NCI-H1105 treated with DMSO at 0.1 percent for 48 hours (cell line): ENCODE measurements around the gene NAA60.
A peak's percentile ranks its signal among the peaks of the same experiment; 100 is the strongest.

Experiments
- DNase-seq: peaks from one replicate; lab custom pipeline; 2025; lab: John Stamatoyannopoulos, UW

Gene NAA60

DNA sequence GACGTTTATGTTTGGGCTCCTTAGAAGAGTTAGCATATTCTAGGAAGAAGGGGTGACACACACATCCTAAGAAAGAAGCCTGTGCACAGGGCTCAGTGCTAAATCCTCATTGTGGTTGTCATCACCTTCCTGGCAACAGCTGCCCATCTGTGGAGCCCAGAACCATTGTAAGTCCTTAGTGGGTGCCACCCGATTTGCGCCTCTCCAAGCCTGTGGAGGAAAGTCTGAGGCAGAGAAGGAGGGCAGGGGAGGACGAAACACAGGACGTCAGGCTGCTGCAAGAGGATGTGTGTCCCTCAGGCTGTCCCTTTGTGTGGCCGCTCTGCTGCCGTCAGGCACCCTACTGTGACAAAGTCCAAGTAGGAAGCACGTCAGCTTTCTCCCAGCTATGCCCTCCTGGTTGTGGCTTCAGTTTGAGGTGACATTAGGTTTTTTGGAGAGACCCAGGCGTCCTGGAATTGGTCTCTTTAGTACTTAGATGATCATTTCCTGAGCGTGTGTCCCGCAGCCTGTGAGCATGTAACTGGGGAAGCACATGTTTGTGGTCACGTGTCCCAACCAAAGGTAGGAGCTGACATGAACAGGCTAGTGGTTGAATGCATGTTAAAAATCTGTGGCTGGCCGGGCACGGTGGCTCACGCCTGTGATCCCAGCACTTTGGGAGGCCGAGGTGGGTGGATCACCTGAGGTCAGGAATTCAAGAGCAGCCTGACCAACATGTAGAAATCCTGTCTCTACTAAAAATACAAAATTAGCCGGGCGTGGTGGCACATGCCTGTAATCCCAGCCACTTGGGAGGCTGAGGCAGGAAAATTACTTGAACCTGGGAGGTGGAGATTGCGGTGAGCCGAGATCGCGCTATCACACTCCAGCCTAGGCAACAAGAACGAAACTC is 68.1 kb downstream of the NAA60 start:
- DNase-seq = no peak

DNA sequence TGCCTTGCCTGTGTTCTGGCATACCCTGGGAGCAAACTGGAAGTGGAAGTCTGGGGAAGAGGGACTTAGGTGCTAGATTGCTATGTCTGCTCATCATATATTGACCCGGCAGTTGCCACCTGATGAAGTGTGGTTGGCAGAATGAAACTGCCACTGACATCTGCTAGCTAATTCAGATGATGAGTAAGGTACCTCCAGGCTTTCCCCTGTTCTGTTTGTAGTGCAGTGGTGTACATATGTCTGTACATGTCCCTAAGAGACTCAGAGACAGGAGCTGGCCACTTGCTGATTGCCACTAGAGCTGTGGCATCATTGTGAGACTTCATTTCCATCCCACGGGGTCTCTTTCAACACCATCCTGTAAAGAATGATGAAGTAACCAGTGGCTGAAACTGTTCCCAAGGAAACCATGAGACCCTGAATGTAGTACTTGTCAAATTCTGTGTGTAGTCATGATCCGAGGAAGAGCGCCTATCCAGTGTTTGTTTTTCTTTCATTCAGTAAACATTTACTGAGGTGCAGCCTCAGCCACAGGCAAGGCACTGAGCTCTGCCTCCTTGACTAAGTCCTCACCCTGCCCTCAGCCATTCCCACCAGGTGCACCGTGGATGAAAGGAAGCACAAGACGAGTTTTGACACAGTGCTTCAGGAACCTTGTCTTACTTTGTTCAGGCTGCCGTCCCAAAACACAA is 70.6 kb downstream of the NAA60 start:
- DNase-seq = no peak

GRCh38 chr16:3514621-3515020 is 71.1 kb downstream of the NAA60 start:
- no peak for DNase-seq

DNA sequence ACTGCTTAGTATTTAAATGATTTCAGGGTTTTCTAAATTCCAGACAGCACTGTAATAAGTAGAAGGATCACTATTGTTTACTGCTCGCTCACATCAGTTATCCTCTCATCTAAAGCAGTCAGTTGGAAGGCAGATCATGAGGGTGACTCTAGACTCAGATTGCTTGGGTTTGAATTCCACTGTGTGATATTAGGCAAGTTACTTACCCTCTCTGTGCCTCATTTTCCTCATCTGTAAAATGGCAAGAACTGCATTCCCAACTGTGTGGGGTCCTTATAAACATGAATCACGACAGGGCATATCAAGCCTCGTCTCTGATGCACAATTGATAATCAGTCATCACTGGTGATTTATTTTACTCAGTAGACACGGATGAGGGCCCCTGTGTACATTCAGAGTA is 72.4 kb downstream of the NAA60 start:
- DNase-seq = no peak

- DNase-seq = no peak
Observed at GRCh38 chr16:3518292-3518985, 75.0 kb downstream of the NAA60 start.

DNA sequence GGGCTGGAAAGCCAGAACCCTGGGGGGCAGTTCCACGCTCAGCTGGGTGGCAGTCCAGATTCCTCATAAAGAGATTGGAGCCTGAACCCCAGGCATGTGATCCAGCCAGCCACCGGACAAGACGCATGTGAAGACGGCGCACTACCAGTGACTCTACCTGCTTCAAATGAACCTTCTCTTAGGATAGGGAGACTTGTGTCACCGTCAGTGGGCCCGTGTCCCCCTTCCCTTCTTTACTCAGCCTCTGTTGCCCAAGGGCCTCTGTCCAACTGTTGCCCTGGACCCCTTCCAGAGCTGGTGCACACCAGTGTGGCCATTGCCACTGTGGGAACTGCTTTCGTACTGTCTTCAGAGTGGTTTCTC is 75.5 kb downstream of the NAA60 start:
- no peak for DNase-seq

GRCh38 chr16:3519581-3519980 is 76.1 kb downstream of the NAA60 start:
- DNase-seq = no peak

DNA sequence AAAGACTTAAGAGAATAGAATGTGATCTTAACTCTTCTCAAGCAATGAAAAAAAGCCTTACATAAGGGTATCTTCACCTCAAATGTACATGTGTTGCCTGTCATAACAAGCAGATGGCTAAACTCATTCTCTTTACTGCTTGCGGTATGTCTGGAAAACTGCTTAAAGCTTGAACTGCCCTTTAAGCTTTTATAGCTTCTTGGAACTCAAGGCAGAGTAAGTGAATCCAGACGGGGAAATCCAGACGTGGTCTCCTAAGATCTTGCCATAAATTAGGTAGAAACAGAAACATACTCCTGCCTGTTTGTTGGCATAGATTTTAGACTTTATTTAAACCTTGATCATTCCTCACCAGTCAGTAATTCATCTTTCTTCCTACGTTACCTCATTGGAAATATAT is 76.9 kb downstream of the NAA60 start:
- DNase-seq = no peak

- no peak for DNase-seq
Observed at GRCh38 chr16:3520841-3521240, 77.4 kb downstream of the NAA60 start.

DNA sequence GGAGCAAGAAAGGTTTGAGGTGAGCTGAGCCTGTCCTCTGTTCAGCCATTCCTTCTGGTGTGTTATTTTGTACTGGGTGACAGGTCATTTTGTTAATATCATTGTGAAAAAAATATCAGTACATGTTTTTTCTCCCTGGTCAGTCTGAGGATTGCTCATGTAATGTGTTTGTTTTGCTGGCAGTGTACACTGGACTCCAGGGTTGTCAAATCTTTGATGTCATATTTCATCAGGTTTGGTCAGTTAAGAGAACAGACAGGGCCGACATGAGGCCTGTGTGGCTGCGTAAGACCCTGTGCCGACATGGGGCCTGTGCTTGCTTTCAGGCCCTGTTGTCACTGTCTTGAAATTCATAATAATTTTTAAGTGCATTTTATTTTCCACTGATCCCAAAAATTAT is 79.8 kb downstream of the NAA60 start:
- no peak for DNase-seq

DNA sequence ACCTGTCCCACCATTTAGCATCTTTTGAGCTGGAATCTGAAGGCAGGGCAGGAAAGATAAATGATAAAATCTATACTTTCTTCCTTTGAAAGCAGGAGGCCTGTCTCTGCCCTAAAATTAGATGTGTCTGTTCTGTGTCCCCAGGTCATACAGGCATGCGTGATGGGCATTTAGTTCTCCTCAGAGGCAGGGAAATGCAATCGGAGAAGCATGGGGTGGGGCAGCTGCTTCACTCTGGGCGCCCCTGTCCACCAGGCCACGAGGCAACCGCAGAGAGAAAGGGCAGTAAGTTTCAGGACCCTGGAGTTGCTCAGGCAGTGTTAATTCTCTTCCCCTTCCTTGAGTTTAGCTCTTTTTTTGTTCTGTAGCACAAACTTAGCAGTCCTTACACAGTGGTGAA is 82.5 kb downstream of the NAA60 start:
- DNase-seq = no peak

- peak; percentile 27 for DNase-seq
Observed at GRCh38 chr16:3527216-3527829, 83.8 kb downstream of the NAA60 start.

- no peak for DNase-seq
Observed at GRCh38 chr16:3528406-3528805, 84.9 kb downstream of the NAA60 start.

- DNase-seq = no peak
Observed at GRCh38 chr16:3529175-3529574, 85.7 kb downstream of the NAA60 start.

- DNase-seq = no peak
Observed at GRCh38 chr16:3530371-3530914, 87.0 kb downstream of the NAA60 start.

DNA sequence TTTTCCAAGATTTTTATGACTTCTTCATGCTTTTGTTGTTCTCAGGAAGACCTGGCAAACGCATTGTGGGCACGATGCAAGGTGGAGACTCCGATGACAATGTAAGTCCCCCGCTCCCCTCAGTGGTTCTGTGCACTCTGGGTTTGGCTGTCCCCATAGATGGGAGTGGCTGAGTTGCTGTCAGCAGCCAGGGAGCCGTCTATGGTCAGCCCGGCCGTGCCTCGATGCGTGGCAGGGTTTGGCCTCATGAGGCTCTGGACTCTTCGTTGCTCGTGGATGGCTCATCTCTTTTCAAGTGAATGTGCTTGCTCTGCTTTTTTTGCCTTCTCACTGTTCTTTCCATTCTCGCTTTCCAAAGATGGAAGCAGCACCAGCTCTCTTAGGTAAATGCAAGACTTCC is 89.3 kb downstream of the NAA60 start:
- DNase-seq = no peak

DNA sequence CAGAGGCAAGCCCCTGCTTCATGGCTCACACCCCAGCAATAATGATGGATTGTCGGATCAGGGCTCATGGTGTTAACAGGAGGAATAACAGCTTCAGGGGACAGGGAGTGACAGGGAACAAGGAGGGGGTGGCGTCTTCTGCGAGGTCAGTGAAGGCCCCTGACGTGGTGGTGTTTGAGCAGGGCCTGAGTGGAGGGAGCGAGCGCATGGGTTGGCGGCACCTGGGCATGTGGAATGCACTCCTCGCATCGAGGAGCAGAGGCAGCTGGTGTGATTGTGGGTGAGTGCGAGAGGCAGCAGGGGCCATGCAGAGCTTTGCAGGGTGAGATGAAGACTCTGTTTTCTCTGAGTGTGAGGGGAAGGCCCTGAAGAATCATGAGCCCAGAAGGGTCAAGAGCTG is 90.6 kb downstream of the NAA60 start:
- DNase-seq = no peak

DNA sequence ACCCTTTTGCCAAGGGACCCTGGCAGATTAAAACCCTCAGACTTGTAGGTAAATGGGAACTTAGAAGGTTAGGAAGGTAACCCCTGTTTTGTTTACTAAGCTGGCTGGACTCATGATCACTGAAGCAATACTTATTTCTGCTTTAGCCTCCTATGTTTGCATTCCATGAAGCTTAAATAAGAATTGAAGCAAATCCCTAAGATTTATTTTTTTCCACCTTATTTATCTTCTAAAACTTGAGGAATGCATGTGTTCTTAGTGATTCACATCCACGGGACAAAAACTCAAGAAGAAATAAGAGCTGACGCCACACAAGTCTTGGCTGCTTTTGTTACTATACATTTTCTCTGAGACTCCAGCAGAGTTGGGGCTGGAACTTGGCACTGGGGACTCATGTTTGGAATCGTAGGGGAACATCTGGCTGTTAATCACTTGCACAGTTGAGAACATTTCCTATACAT is 92.8 kb downstream of the NAA60 start:
- DNase-seq = no peak
